Neural progenitor cell (in vitro differentiated cells): Measurements from ENCODE around the gene DNAI4.

Source experiments
- EZH2 ChIP-seq: fragments of 200-600 bp; sonication (generic); IDR thresholded peaks from 2 replicates; pipeline ENCODE4 v1.6.1; 2017; ENCODE audit warnings: antibody characterized with exemption, mild to moderate bottlenecking, moderate library complexity
- TF ChIP-seq, protein P1 (sequence below): fragments of 200-600 bp; sonication (generic); IDR thresholded peaks from 2 replicates; pipeline ENCODE4 v1.5.1; 2017; ENCODE audit warnings: antibody characterized with exemption, mild to moderate bottlenecking

DNA sequence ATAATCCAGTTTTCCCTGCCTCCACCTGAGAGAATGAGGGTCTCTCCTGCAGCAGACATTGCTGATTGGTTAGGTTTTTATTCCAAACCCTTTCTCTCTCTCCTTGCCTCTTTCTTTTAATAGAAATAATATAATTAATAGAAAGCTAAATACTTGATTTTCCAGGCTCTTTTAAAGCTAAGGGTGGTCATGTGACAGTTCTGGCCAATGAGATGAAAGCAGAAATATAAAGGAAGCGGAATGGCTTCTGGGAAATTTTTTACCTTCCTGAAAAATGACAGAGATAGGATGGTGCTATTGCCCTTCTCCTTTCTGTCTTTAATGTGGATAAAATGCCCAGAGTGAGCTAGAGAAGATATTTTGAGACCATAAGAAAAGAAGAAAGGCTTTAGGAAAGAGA, 35.6 kb downstream of the DNAI4 start:
- TF ChIP-seq, protein P1, sequence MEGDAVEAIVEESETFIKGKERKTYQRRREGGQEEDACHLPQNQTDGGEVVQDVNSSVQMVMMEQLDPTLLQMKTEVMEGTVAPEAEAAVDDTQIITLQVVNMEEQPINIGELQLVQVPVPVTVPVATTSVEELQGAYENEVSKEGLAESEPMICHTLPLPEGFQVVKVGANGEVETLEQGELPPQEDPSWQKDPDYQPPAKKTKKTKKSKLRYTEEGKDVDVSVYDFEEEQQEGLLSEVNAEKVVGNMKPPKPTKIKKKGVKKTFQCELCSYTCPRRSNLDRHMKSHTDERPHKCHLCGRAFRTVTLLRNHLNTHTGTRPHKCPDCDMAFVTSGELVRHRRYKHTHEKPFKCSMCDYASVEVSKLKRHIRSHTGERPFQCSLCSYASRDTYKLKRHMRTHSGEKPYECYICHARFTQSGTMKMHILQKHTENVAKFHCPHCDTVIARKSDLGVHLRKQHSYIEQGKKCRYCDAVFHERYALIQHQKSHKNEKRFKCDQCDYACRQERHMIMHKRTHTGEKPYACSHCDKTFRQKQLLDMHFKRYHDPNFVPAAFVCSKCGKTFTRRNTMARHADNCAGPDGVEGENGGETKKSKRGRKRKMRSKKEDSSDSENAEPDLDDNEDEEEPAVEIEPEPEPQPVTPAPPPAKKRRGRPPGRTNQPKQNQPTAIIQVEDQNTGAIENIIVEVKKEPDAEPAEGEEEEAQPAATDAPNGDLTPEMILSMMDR, result no peak
- no peak for TF ChIP-seq EZH2
